Common myeloid progenitor, CD34-positive (primary cell): ENCODE results near the gene PHLPP2.
"Not testable (repeated sequence)": the region's sequence is repeated elsewhere in the genome, so short reads cannot be mapped to it uniquely, and the experiment has no call there.

ENCODE experiments used
- CTCF ChIA-PET: fragments of 350-600 bp; sonication (Branson Sonifier 250); formaldehyde crosslinking; loops from one replicate; lab custom pipeline; 2021; ENCODE audit warnings: antibody characterized with exemption; lab: Charles Lee
- POLR2A ChIA-PET: fragments of 350-600 bp; sonication (Branson Sonifier 250); formaldehyde crosslinking; loops from one replicate; lab custom pipeline; 2021; ENCODE audit warnings: antibody characterized with exemption; lab: Charles Lee
- DNase-seq, 3 donors: peaks; one replicate each; pipeline versions ENCODE4 v3.0.0 to v3.0.0-alpha.2; 2013
- H3K27ac ChIP-seq, 2 experiments: 1 replicate in 1 of 2; 2 replicates in 1 of 2; pipeline ENCODE4 v1.7.0; 2013; ENCODE audit warnings: inconsistent platforms in 2 of 2, low read length in 2 of 2, mild to moderate bottlenecking in 2 of 2, low read depth in 1 of 2, moderate library complexity in 1 of 2; ENCODE audit not compliant: severe bottlenecking in 2 of 2, insufficient read depth in 1 of 2, poor library complexity in 1 of 2
- H3K27me3 ChIP-seq, 5 experiments: replicated peaks in 2 of 5; 1 replicate in 3 of 5; 2 replicates in 2 of 5; pipeline versions ENCODE4 v1.6.1 to v1.7.0; 2013; ENCODE audit warnings: low read length in 4 of 5, mild to moderate bottlenecking in 2 of 5, moderate library complexity in 2 of 5, inconsistent platforms in 1 of 5; ENCODE audit not compliant: insufficient read depth in 5 of 5, control insufficient read depth in 4 of 5
- H3K36me3 ChIP-seq, 4 experiments: 1 replicate in 2 of 4; 2 replicates in 2 of 4; pipeline versions ENCODE4 v1.6.1 to v1.7.0; 2013; ENCODE audit warnings: low read length in 3 of 4, control low read depth in 1 of 4, mild to moderate bottlenecking in 1 of 4; ENCODE audit not compliant: control insufficient read depth in 4 of 4, insufficient read depth in 4 of 4
- H3K4me1 ChIP-seq, 4 experiments: 1 replicate in 3 of 4; 2 replicates in 1 of 4; pipeline versions ENCODE4 v1.6.1 to v1.7.1; 2013; ENCODE audit warnings: low read length in 3 of 4, mild to moderate bottlenecking in 3 of 4, control low read depth in 1 of 4, inconsistent platforms in 1 of 4, moderate library complexity in 1 of 4; ENCODE audit not compliant: control insufficient read depth in 4 of 4, insufficient read depth in 4 of 4; ENCODE audit errors: control extremely low read depth in 1 of 4
- H3K4me3 ChIP-seq, 7 experiments: 1 replicate in 4 of 7; 2 replicates in 3 of 7; pipeline versions ENCODE4 v1.5.1 to v1.7.0; 2013; ENCODE audit warnings: mild to moderate bottlenecking in 7 of 7, low read length in 6 of 7, moderate library complexity in 6 of 7, inconsistent platforms in 2 of 7, low read depth in 2 of 7, control low read depth in 1 of 7; ENCODE audit not compliant: insufficient read depth in 4 of 7, control insufficient read depth in 1 of 7; ENCODE audit errors: extremely low read depth in 1 of 7
- H3K9me3 ChIP-seq, 5 experiments: 1 replicate in 4 of 5; 2 replicates in 1 of 5; pipeline versions ENCODE4 v1.6.1 to v1.7.1; 2013; ENCODE audit warnings: low read length in 4 of 5, mild to moderate bottlenecking in 2 of 5, inconsistent platforms in 1 of 5, low read depth in 1 of 5, moderate library complexity in 1 of 5; ENCODE audit not compliant: control insufficient read depth in 4 of 5, insufficient read depth in 2 of 5; ENCODE audit errors: control extremely low read depth in 1 of 5
- WGBS: methylation state at CpG from one replicate; pipeline ENCODE4 v1.1.5; 2013; ENCODE audit not compliant: insufficient coverage; 5-methylcytosine and 5-hydroxymethylcytosine counted together

Gene PHLPP2

GRCh38 chr16:71625113-71625850 is 99.2 kb downstream of the PHLPP2 start:
- Histone ChIP-seq H3K4me1 (peaks cover 4 to 20% (median 15%) of the 10 kb centered on the region in 4 experiments), H3K36me3 (no peaks in the 10 kb centered on the region), H3K27me3 (peaks cover 2 to 55% (median 24%) of the 10 kb centered on the region in 5 experiments), H3K27ac (no peak overlapping the region), H3K4me3 (no peak overlapping the region), H3K9me3 (peaks cover 0 to under 1% (median 0%) of the 10 kb centered on the region in 5 experiments)
- no peak for DNase-seq
- CTCF ChIA-PET = interaction anchor here (0.8 kb wide), 1 partner anchor 14 kb away, joined by 3 read pairs; no protein-coding TSS in a partner anchor
- 88% methylated on average over 4 of the region's 7 CpGs for WGBS
- POLR2A ChIA-PET = no interaction called here

DNA sequence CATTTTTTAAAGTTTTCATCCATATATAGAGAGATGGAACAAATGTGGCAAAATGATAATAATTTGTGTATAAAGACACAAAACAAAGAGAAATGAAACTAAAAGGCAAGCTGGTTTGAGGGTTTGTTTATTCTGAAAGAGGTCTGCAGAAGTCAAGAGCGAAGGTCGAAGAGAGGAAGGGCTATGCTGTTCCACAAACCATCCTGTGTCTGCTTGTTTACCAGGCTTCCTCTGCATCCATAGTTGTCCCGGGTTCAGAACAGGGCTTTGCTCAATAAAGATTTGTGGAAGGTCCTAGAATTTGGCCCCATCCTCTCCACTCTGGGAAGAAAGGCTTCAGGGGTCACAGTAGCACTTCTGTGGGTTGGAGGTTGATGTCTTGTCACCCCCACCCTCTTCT is 100.9 kb downstream of the PHLPP2 start:
- Histone ChIP-seq H3K9me3 (peaks cover 0 to 7% (median 0%) of the 10 kb centered on the region in 5 experiments), H3K4me3 (no peak overlapping the region), H3K27ac (no peak overlapping the region), H3K4me1 (peaks cover 4 to 20% (median 15%) of the 10 kb centered on the region in 4 experiments), H3K36me3 (no peaks in the 10 kb centered on the region), H3K27me3 (peaks cover 2 to 51% (median 24%) of the 10 kb centered on the region in 5 experiments)
- DNase-seq = no peak
- ChIA-PET POLR2A (no interaction called here), CTCF (no interaction called here)
- WGBS = 81% methylated on average over 3 of the region's 3 CpGs

GRCh38 chr16:71622088-71622487 is 102.4 kb downstream of the PHLPP2 start:
- peak; percentile 24 to 72 (median 54) for DNase-seq
- Histone ChIP-seq H3K27ac (no peak overlapping the region), H3K4me3 (no peak overlapping the region), H3K36me3 (no peaks in the 10 kb centered on the region), H3K27me3 (peaks cover 2 to 38% (median 19%) of the 10 kb centered on the region in 5 experiments), H3K4me1 (peaks cover 4 to 20% (median 15%) of the 10 kb centered on the region in 4 experiments), H3K9me3 (peaks cover 0 to 7% (median 0%) of the 10 kb centered on the region in 5 experiments)
- ChIA-PET CTCF (no interaction called here), POLR2A (no interaction called here)

DNA sequence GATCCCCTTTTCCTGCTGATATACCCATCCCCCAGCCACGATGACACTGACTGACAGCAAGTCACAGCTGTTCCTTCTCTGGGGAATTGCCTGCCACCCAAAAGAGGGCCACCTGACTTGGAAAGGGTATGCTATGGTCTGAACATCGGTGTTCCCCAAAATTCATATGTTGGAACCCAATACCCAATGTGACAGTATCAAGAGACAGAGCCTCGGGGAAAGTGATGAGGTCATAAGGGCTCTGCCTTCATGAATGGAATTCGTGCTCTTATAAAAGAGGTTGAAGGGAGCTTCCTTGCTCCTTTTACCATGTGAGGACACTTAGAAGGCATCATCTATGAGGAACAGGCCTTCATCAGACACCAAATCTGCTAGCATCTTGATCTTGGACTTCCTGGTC is 106.1 kb downstream of the PHLPP2 start:
- Histone ChIP-seq H3K27me3 (peaks cover 2 to 9% (median 3%) of the 10 kb centered on the region in 5 experiments), H3K4me1 (peaks cover 4 to 12% (median 4%) of the 10 kb centered on the region in 4 experiments), H3K36me3 (no peaks in the 10 kb centered on the region), H3K27ac (no peak overlapping the region), H3K4me3 (no peak overlapping the region), H3K9me3 (peaks cover 0 to 7% (median 0%) of the 10 kb centered on the region in 5 experiments)
- CTCF ChIA-PET = no interaction called here
- POLR2A ChIA-PET = no interaction called here
- DNase-seq = no peak
- 100% methylated on average over 1 of the region's 4 CpGs for WGBS

GRCh38 chr16:71614956-71615355 is 109.5 kb downstream of the PHLPP2 start:
- CTCF ChIA-PET, H3K36me3 ChIP-seq, H3K4me3 ChIP-seq, POLR2A ChIA-PET, DNase-seq, H3K27ac ChIP-seq, H3K4me1 ChIP-seq, H3K9me3 ChIP-seq: not testable (repeated sequence)
- 96% methylated on average over 7 of the region's 8 CpGs for WGBS
- peaks cover 0 to 20% (median 9%) of the 10 kb centered on the region in 5 experiments for H3K27me3 ChIP-seq

DNA sequence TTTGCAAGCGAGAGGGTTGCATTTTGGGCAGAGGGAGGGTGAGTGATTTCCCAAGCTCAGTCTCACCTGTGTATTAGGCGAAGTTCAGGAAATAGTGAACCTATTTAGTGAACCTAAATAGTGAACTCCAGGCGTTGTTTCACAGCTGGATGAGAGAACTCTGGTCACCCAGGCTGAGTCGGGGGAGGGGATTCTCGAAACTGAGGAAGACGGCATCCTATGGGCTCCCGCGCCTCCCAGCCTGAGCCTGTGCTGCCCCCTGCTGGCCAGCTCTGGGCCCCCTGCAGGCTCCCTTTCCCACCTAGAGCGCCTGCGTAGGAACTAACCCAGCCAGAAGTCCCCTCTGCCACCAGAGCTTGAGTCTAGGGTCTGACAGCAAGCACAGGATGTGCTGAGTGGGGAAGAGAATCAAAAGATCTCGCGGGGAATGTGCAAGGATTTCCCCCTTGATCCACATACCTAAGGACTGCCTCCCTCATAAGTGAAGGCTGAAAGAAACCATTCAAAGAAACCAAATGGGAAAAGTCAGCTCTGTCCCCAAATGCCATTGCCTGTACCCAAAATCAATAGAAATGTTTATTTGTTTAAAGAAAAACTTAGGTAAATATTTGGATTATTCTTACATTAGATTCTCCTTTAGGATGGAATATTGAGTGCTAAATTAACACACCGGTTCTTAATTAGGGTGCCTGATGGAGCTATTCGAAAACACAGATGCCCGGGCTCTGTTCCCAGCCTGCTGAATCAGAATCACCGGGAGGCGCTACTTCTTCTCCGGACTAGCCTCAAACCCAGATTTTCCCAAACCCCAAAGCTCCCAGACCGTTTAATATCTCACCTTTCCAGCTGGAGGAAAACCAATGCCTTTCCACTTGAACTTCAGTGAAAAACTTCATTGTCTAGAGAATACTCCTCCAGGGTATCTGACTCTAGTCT is 113.3 kb downstream of the PHLPP2 start:
- Histone ChIP-seq H3K9me3 (no peaks in the 10 kb centered on the region), H3K4me1 (peaks cover 0 to 3% (median under 1%) of the 10 kb centered on the region in 4 experiments), H3K4me3 (peak overlapping the region in 1 of 7 experiments; percentile 28), H3K36me3 (no peaks in the 10 kb centered on the region), H3K27me3 (peaks cover 0 to 21% (median 3%) of the 10 kb centered on the region in 5 experiments), H3K27ac (no peak overlapping the region)
- DNase-seq = peak; percentile 56 to 72 (median 70)
- POLR2A ChIA-PET = no interaction called here
- 20% methylated on average over 12 of the region's 19 CpGs for WGBS
- CTCF ChIA-PET = interaction anchor here (0.6 to 3.6 kb wide), 26 partner anchors 9 to 838 kb away, joined by 3 to 21 read pairs (median 4); partner anchors contain the start of gene MARVELD3
